Cardiac muscle cell (in vitro differentiated cells and primary cell): Measurements from ENCODE around the gene RTP2. TPM values are rescaled to one million over a fixed set of nuclear protein-coding genes. Genes with fewer than 3 reads are reported as not detected.

Source experiments
- DNase-seq, 2 donors: peaks; one replicate each; pipeline versions ENCODE4 v3.0.0 to v3.0.0-alpha.2; 2010 to 2017; ENCODE audit warnings: low read depth in 1 of 2, low spot score in 1 of 2
- H3K27ac ChIP-seq: fragments of 200-600 bp; sonication (generic); 2 replicates; pipeline ENCODE4 v1.5.1; 2016
- H3K27me3 ChIP-seq: fragments of 200-600 bp; sonication (generic); 2 replicates; pipeline ENCODE4 v1.6.0; 2016; ENCODE audit warnings: control low read depth
- H3K36me3 ChIP-seq: fragments of 200-600 bp; sonication (generic); 2 replicates; pipeline ENCODE4 v1.5.1; 2016; ENCODE audit warnings: control low read depth
- H3K4me1 ChIP-seq: fragments of 200-600 bp; sonication (generic); 2 replicates; pipeline ENCODE4 v1.8.1; 2017; ENCODE audit warnings: low read depth, mild to moderate bottlenecking, mixed run types
- H3K4me3 ChIP-seq: fragments of 200-600 bp; sonication (generic); 2 replicates; pipeline ENCODE4 v1.5.1; 2016; ENCODE audit warnings: mild to moderate bottlenecking
- H3K9me3 ChIP-seq: fragments of 200-600 bp; sonication (generic); 2 replicates; pipeline ENCODE4 v1.5.1; 2017; ENCODE audit warnings: low read depth, mild to moderate bottlenecking, control low read depth
- polyA plus RNA-seq: library from polyadenylated mRNA; unstranded; fragments of >200 nt; fragmentation: Nextera tagmentation; extraction: Ambion mirVana; gene quantifications from 2 replicates; pipeline ENCODE4 v1.2.1, GENCODE V29; 2016
- total RNA-seq: library from RNA; depleted of rRNA; stranded (reverse); fragments of >200 nt; gene quantifications from 2 replicates; pipeline ENCODE4 v1.2.3, GENCODE V29; 2016
- TF ChIP-seq, protein P1 (sequence below): IDR thresholded peaks from 2 replicates; pipeline ENCODE4 v1.5.1; 2012; ENCODE audit warnings: low read depth, mild to moderate bottlenecking, low read length

RTP2 gene
- total and polyA plus RNA-seq, 2 experiments from 2014 or later, result not detected

DNA sequence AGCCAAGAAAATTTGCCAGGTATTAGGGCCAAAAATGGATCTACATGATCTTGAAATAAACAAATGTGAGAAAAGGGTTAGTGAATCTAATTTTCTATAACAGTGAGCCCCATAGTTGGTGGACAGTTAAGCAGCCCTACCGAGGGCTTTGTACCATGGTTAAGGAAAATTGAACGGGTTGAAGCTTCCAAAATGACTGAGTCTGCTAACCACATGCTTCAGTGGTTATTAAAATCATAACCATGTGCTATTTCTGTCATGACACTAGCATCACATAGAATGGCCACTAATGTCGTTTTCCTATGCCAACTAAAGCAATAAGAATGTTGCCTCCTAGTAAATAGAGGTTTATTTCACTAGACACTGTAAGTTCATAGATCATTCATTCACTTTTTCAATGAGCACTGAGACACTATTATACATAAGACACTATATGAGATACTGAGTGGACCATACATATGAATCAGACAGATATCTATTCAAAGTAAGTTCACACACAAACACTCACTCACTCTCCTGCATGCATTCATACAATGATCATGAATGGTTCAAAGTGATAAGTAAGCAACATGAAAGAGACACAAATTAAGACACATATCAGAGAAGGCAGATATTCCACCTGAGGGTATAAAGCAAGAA is 36.5 kb downstream of the RTP2 start:
- no peak for DNase-seq
- TF ChIP-seq, protein P1, sequence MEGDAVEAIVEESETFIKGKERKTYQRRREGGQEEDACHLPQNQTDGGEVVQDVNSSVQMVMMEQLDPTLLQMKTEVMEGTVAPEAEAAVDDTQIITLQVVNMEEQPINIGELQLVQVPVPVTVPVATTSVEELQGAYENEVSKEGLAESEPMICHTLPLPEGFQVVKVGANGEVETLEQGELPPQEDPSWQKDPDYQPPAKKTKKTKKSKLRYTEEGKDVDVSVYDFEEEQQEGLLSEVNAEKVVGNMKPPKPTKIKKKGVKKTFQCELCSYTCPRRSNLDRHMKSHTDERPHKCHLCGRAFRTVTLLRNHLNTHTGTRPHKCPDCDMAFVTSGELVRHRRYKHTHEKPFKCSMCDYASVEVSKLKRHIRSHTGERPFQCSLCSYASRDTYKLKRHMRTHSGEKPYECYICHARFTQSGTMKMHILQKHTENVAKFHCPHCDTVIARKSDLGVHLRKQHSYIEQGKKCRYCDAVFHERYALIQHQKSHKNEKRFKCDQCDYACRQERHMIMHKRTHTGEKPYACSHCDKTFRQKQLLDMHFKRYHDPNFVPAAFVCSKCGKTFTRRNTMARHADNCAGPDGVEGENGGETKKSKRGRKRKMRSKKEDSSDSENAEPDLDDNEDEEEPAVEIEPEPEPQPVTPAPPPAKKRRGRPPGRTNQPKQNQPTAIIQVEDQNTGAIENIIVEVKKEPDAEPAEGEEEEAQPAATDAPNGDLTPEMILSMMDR, result no peak
- H3K36me3 ChIP-seq, result no peaks in the 10 kb centered on the region
- H3K27me3 ChIP-seq, result peaks cover 28% of the 10 kb centered on the region
- no peak overlapping the region for H3K27ac ChIP-seq
- H3K4me1 ChIP-seq, result no peaks in the 10 kb centered on the region
- no peak overlapping the region for H3K4me3 ChIP-seq
- H3K9me3 ChIP-seq, result no peaks in the 10 kb centered on the region

DNA sequence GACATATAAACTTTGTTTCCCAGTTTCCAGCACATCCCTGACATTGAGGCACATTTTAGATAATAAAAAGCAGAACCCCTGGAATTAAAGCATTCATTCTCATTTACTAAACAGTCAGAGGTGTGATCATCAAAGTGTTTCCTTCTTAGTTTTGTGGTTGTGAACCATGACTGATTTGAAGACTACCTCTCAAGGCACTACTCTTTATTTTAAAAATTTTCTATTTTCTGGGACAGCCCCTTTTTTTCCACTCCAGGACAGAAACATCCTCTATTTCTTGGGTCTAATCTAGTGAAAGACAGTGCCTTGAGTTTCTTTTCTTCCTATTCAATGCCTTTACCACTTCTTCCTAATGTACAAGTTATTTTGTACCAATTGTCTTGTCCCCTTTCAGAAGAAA is 37.3 kb downstream of the RTP2 start:
- TF ChIP-seq, protein P1, result no peak
- no peak overlapping the region for H3K27ac ChIP-seq
- H3K4me1 ChIP-seq, result no peaks in the 10 kb centered on the region
- H3K9me3 ChIP-seq, result no peaks in the 10 kb centered on the region
- DNase-seq, result no peak
- peaks cover 21% of the 10 kb centered on the region for H3K27me3 ChIP-seq
- H3K36me3 ChIP-seq, result no peaks in the 10 kb centered on the region
- H3K4me3 ChIP-seq, result no peak overlapping the region

DNA sequence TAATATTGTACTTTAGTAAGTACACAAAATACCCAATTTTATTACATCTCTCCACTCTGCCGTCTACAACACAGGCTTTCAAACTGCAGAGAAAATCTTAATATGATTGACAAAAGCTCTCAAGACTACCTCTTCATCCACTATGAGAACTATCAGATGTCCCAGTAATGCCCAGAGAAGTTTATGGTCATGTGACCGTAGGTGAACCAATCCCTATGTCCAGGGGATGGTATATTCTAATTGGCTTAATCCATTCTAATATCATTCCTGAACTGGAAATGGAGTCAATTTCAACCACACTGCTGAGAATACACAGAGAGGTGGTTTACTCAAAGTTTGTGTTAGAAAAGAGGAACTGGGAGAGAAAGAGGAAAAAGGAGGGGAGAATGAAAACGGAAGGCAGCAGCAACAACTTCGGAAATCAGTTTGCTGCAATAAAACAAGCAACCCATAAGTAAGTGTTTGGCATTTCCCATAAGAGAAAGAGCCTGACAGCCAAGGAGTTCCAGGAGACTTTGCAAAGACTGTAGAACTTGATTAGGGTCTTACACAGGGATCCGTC is 39.4 kb downstream of the RTP2 start:
- TF ChIP-seq, protein P1, result no peak
- Histone ChIP-seq H3K4me3 (no peak overlapping the region), H3K36me3 (no peaks in the 10 kb centered on the region), H3K9me3 (no peaks in the 10 kb centered on the region), H3K4me1 (no peaks in the 10 kb centered on the region), H3K27me3 (peaks cover 8% of the 10 kb centered on the region), H3K27ac (no peak overlapping the region)
- DNase-seq, result no peak

DNA sequence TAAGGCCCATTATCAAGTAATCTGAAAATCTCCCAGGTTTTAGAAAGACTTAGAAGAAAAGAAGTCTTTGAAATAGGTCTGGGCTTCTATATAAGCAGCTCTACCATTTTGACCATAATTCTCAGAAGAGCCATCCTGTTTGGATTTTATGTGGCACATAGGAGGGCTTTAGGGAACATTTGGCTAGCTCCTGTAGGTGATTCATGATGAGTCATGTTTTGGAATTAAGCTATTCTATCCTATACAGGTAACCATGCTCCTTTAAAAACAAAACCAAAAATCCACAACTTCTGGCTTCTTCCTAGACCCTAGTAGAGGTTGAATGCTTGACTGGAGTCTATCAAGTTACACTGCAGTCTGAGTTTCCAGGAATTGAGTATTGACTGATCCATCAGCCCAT is 41.1 kb downstream of the RTP2 start:
- Histone ChIP-seq H3K4me1 (no peaks in the 10 kb centered on the region), H3K27ac (no peak overlapping the region), H3K9me3 (no peaks in the 10 kb centered on the region), H3K4me3 (no peak overlapping the region), H3K27me3 (peaks cover 5% of the 10 kb centered on the region), H3K36me3 (no peaks in the 10 kb centered on the region)
- no peak for DNase-seq
- TF ChIP-seq, protein P1, result no peak

DNA sequence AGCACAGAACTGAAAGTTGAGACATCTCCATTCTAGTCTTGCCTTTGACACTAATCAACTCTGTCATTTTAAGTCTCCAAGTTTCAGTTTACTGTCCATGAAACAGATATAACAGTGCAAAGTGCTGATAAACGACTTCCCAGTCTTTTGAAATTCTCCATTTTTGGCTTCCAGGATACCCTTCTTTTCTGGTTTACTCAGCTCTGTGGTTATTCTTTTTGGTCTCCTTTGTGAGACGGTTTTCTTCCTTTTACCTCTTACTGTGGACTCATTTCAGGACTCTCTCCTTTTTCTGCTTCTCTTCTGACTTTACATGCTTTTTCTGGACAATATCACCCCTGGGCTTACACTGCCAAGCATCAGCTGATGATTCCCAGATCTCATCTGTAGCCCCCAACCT is 51.1 kb downstream of the RTP2 start:
- TF ChIP-seq, protein P1, result no peak
- H3K9me3 ChIP-seq, result no peaks in the 10 kb centered on the region

More for the DNA sequence above, 51.1 kb downstream of the RTP2 start:
- H3K27me3 ChIP-seq, result no peaks in the 10 kb centered on the region
- no peak overlapping the region for H3K27ac ChIP-seq
- no peak overlapping the region for H3K4me3 ChIP-seq
- no peaks in the 10 kb centered on the region for H3K36me3 ChIP-seq
- DNase-seq, result no peak
- no peaks in the 10 kb centered on the region for H3K4me1 ChIP-seq

Other genes with a start within 250 kb of the RTP2 start
- 6.0 and 14.1 TPM in 2 replicates for gene SST, start 32.2 kb downstream of the RTP2 start, total RNA-seq
- 8.3 and 10.1 TPM in 2 replicates for gene SST, start 32.2 kb downstream of the RTP2 start, polyA plus RNA-seq
- 5.7 and 12.7 TPM in 2 replicates for gene BCL6, start 42.9 kb upstream of the RTP2 start, total RNA-seq
- gene BCL6, start 42.9 kb upstream of the RTP2 start, polyA plus RNA-seq, result 3.6 and 4.9 TPM in 2 replicates